ENCODE measurements around the gene GARNL3. TPM values are rescaled to one million over a fixed set of nuclear protein-coding genes. Genes with fewer than 3 reads are reported as not detected.

GARNL3 gene
- total and polyA plus RNA-seq, 2 donors from 2014 or later = 2.6 to 10.2 TPM

DNA sequence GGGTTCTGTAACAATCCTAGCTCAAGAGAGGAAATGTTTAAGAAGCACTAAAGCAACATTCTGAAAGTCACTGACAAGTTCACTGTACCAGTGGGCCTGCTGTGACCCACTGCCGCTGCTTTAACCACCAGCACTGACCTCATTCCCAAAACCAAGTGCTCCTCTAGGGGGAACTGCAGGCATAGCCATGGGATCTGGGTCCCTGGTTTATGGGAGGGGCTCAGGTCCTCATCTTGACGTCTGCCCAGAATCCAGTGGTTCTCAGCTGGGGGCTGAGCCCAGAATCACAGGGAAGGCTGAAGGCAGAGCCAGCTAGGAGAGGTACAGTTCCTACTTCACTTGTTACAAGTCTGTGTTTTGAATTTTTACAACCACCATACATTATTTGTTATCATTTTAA lies 96.3 kb downstream of the GARNL3 start:
- Histone ChIP-seq H3K4me1 (ENCODE audit: control insufficient read depth in 2 of 3, insufficient read depth in 2 of 3, low read depth in 1 of 3, low read length in 3 of 3) (no peaks in the 10 kb centered on the region), H3K36me3 (ENCODE audit: control insufficient read depth in 2 of 3, insufficient read depth in 3 of 3, low read length in 3 of 3) (peaks cover 0 to 15% (median 0%) of the 10 kb centered on the region in 3 donors), H3K4me3 (ENCODE audit: low read length in 3 of 3) (no peak overlapping the region), H3K9me3 (ENCODE audit: control insufficient read depth in 2 of 3, insufficient read depth in 1 of 3, low read length in 3 of 3) (no peaks in the 10 kb centered on the region), H3K9ac (ENCODE audit: low read length in 3 of 3) (no peak overlapping the region), H3K27ac (ENCODE audit: low read depth in 2 of 2, low read length in 2 of 2) (no peak overlapping the region), H3K27me3 (ENCODE audit: control insufficient read depth, insufficient read depth, low read length) (no peaks in the 10 kb centered on the region)
- intact Hi-C loops (cut with DNase I) = no loop called here
- FAIRE-seq (no peak), DNase-seq (peak in 1 of 5 donors; percentile 37)
- TF ChIP-seq, protein P1, sequence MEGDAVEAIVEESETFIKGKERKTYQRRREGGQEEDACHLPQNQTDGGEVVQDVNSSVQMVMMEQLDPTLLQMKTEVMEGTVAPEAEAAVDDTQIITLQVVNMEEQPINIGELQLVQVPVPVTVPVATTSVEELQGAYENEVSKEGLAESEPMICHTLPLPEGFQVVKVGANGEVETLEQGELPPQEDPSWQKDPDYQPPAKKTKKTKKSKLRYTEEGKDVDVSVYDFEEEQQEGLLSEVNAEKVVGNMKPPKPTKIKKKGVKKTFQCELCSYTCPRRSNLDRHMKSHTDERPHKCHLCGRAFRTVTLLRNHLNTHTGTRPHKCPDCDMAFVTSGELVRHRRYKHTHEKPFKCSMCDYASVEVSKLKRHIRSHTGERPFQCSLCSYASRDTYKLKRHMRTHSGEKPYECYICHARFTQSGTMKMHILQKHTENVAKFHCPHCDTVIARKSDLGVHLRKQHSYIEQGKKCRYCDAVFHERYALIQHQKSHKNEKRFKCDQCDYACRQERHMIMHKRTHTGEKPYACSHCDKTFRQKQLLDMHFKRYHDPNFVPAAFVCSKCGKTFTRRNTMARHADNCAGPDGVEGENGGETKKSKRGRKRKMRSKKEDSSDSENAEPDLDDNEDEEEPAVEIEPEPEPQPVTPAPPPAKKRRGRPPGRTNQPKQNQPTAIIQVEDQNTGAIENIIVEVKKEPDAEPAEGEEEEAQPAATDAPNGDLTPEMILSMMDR (IDR thresholded peaks at IDR 0.05; ENCODE audit: borderline replicate concordance, extremely low read depth, insufficient read depth) = no peak

DNA sequence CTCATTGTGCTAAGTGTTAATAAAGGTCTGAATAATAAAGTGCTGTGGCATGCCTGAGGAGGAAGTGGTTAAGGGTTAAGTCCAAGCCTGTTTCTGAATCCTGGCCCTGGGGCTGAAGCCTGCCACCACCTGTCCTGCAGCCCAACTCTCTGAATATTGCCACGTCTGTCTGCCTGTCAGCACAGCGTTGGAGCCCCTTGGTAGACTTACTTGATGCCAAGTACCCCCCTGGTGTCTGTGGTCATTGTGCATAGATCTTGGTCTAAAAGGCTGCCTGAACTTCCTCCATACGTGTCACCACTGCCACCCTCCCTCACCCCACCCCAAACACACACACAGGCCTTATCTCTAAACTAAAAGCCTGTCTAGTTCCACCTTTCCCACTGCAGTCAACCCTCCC lies 97.0 kb downstream of the GARNL3 start:
- H3K4me1 ChIP-seq (ENCODE audit: control insufficient read depth in 2 of 3, insufficient read depth in 2 of 3, low read depth in 1 of 3, low read length in 3 of 3) = no peaks in the 10 kb centered on the region
- TF ChIP-seq, protein P1 (IDR thresholded peaks at IDR 0.05; ENCODE audit: borderline replicate concordance, extremely low read depth, insufficient read depth) = no peak
- no peak for FAIRE-seq
- H3K27me3 ChIP-seq (ENCODE audit: control insufficient read depth, insufficient read depth, low read length) = no peaks in the 10 kb centered on the region
- no peak overlapping the region for H3K4me3 ChIP-seq (ENCODE audit: low read length in 3 of 3)
- intact Hi-C loops (cut with DNase I) = no loop called here
- H3K9me3 ChIP-seq (ENCODE audit: control insufficient read depth in 2 of 3, insufficient read depth in 1 of 3, low read length in 3 of 3) = no peaks in the 10 kb centered on the region
- no peak for DNase-seq
- H3K36me3 ChIP-seq (ENCODE audit: control insufficient read depth in 2 of 3, insufficient read depth in 3 of 3, low read length in 3 of 3) = peaks cover 0 to 15% (median 0%) of the 10 kb centered on the region in 3 donors
- H3K9ac ChIP-seq (ENCODE audit: low read length in 3 of 3) = no peak overlapping the region
- H3K27ac ChIP-seq (ENCODE audit: low read depth in 2 of 2, low read length in 2 of 2) = no peak overlapping the region

DNA sequence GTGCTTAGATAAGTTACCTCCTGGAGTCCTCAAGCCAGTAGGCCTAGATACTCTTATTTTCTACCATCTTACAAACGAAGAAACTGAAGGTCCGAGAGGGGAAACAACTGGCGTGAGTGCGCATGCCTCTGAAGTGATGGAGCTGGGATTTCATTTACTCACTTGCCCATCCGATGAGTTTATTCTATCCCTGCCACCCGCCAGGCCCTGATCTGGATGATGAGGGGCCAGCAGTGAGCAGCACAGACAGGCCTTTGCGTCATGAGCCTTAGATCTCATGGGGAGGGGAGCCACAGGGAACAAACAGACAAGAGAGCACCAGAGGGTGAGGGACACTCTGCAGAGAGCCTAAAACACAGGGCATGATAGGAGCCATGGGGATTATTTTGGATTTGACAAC lies 98.3 kb downstream of the GARNL3 start:
- FAIRE-seq (no peak), DNase-seq (no peak)
- Histone ChIP-seq H3K9me3 (ENCODE audit: control insufficient read depth in 2 of 3, insufficient read depth in 1 of 3, low read length in 3 of 3) (no peaks in the 10 kb centered on the region), H3K4me3 (ENCODE audit: low read length in 3 of 3) (no peak overlapping the region), H3K9ac (ENCODE audit: low read length in 3 of 3) (no peak overlapping the region), H3K4me1 (ENCODE audit: control insufficient read depth in 2 of 3, insufficient read depth in 2 of 3, low read depth in 1 of 3, low read length in 3 of 3) (no peaks in the 10 kb centered on the region), H3K27ac (ENCODE audit: low read depth in 2 of 2, low read length in 2 of 2) (no peak overlapping the region), H3K27me3 (ENCODE audit: control insufficient read depth, insufficient read depth, low read length) (no peaks in the 10 kb centered on the region), H3K36me3 (ENCODE audit: control insufficient read depth in 2 of 3, insufficient read depth in 3 of 3, low read length in 3 of 3) (peaks cover 0 to 15% (median 0%) of the 10 kb centered on the region in 3 donors)
- intact Hi-C loops (cut with DNase I) = no loop called here
- TF ChIP-seq, protein P1 (IDR thresholded peaks at IDR 0.05; ENCODE audit: borderline replicate concordance, extremely low read depth, insufficient read depth) = no peak

DNA sequence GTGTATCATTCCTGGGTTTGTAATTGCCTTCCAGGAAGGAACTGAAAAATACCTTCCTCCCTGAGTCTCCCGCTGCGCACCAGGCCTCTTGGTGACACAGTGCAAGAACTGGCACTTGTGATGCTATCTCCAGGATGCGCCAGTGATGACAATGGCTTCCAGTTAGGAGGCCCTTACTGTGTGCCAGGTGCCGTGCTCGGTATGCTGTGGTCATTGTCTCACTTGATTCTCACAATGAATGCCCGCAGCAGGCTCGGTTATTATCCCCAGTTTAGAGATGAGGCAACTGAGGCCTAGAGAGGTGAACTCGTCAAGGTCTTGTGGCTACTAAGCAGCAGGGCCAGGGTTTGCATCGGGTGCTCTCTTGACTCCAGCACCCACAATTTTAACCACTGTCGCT lies 100.9 kb downstream of the GARNL3 start:
- Histone ChIP-seq H3K4me3 (ENCODE audit: low read length in 3 of 3) (no peak overlapping the region), H3K27ac (ENCODE audit: low read depth in 2 of 2, low read length in 2 of 2) (no peak overlapping the region), H3K27me3 (ENCODE audit: control insufficient read depth, insufficient read depth, low read length) (no peaks in the 10 kb centered on the region), H3K9ac (ENCODE audit: low read length in 3 of 3) (no peak overlapping the region), H3K9me3 (ENCODE audit: control insufficient read depth in 2 of 3, insufficient read depth in 1 of 3, low read length in 3 of 3) (no peaks in the 10 kb centered on the region), H3K4me1 (ENCODE audit: control insufficient read depth in 2 of 3, insufficient read depth in 2 of 3, low read depth in 1 of 3, low read length in 3 of 3) (no peaks in the 10 kb centered on the region), H3K36me3 (ENCODE audit: control insufficient read depth in 2 of 3, insufficient read depth in 3 of 3, low read length in 3 of 3) (peaks cover 0 to 11% (median 0%) of the 10 kb centered on the region in 3 donors)
- no peak for DNase-seq
- TF ChIP-seq, protein P1 (IDR thresholded peaks at IDR 0.05; ENCODE audit: borderline replicate concordance, extremely low read depth, insufficient read depth) = no peak
- intact Hi-C loops (cut with DNase I) = no loop called here
- no peak for FAIRE-seq
